ENCODE measurements around the gene CPNE5. TPM values are rescaled to one million over a fixed set of nuclear protein-coding genes. Genes with fewer than 3 reads are reported as not detected.

CPNE5 gene
- total and polyA plus RNA-seq, 9 of the 15 experiments (the other 6 are each of a cell fraction or from before 2014, with no cell fraction given): 0.14 to 1.0 (median 0.46) TPM; not detected in 2

DNA sequence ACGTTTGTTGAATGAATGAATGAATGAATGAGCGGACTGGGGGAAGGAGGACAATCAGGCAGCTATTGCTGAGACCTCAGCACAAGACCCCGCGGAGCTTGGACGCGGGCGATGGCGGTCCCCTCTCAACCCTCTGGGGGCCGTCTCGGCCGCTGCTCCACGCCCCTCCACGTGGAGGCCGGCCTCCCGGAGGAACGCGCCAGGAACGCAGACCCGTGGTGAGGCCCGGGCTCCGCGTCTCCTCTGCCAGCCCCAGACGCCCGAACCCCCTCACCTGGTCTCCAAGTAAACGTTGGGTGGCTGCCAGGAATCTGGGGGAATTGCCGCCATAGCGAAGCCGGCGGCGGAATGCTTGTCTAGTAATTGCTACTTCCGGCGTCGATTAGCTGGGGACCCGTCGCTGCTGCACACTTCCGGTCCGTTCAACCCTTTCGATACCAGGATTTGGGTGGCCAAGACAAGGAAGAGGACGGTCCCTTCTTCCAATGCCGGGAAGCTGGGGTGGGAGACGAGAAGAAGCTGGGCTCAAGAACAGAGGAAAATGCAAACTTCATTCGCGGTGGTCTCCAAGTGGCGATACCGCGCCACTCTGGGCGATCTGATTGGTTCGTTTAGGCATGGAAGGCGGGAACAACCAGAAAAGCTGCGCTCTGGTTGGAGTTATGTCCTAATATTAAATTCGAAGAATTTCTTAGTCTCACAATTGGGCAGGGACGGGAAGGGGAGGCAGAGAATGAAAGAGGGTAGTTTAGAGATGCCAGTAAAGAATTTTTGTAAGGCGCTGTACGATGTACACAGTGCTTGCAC lies 35.4 kb upstream of the CPNE5 start, which contains the start of gene PPIL1 (continued):
- TF ChIP-seq, protein P1, sequence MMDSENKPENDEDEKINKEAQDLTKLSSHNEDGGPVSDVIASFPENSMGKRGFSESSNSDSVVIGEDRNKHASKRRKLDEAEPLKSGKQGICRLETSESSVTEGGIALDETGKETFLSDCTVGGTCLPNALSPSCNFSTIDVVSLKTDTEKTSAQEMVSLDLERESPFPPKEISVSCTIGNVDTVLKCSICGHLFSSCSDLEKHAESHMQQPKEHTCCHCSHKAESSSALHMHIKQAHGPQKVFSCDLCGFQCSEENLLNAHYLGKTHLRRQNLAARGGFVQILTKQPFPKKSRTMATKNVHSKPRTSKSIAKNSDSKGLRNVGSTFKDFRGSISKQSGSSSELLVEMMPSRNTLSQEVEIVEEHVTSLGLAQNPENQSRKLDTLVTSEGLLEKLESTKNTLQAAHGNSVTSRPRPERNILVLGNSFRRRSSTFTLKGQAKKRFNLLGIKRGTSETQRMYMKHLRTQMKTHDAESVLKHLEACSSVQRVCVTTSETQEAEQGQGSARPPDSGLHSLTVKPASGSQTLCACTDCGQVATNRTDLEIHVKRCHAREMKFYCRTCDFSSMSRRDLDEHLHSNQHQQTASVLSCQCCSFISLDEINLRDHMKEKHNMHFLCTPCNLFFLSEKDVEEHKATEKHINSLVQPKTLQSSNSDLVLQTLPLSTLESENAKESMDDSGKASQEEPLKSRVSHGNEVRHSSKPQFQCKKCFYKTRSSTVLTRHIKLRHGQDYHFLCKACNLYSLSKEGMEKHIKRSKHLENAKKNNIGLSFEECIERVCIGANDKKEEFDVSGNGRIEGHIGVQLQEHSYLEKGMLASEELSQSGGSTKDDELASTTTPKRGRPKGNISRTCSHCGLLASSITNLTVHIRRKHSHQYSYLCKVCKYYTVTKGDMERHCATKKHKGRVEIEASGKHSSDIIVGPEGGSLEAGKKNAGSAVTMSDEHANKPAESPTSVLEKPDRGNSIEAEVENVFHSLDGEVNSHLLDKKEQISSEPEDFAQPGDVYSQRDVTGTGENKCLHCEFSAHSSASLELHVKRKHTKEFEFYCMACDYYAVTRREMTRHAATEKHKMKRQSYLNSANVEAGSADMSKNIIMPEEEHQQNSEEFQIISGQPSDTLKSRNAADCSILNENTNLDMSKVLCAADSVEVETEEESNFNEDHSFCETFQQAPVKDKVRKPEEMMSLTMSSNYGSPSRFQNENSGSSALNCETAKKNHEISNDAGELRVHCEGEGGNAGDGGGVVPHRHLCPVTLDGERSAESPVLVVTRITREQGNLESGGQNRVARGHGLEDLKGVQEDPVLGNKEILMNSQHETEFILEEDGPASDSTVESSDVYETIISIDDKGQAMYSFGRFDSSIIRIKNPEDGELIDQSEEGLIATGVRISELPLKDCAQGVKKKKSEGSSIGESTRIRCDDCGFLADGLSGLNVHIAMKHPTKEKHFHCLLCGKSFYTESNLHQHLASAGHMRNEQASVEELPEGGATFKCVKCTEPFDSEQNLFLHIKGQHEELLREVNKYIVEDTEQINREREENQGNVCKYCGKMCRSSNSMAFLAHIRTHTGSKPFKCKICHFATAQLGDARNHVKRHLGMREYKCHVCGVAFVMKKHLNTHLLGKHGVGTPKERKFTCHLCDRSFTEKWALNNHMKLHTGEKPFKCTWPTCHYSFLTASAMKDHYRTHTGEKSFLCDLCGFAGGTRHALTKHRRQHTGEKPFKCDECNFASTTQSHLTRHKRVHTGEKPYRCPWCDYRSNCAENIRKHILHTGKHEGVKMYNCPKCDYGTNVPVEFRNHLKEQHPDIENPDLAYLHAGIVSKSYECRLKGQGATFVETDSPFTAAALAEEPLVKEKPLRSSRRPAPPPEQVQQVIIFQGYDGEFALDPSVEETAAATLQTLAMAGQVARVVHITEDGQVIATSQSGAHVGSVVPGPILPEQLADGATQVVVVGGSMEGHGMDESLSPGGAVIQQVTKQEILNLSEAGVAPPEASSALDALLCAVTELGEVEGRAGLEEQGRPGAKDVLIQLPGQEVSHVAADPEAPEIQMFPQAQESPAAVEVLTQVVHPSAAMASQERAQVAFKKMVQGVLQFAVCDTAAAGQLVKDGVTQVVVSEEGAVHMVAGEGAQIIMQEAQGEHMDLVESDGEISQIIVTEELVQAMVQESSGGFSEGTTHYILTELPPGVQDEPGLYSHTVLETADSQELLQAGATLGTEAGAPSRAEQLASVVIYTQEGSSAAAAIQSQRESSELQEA (IDR thresholded peaks at IDR 0.05; ENCODE audit: low read depth): peak; percentile 37; the same call in 1 of the 2 replicates
- peak; percentile 95 for TF ChIP-seq RB1 (IDR thresholded peaks at IDR 0.05; ENCODE audit: low read depth)
- TF ChIP-seq, protein P2, sequence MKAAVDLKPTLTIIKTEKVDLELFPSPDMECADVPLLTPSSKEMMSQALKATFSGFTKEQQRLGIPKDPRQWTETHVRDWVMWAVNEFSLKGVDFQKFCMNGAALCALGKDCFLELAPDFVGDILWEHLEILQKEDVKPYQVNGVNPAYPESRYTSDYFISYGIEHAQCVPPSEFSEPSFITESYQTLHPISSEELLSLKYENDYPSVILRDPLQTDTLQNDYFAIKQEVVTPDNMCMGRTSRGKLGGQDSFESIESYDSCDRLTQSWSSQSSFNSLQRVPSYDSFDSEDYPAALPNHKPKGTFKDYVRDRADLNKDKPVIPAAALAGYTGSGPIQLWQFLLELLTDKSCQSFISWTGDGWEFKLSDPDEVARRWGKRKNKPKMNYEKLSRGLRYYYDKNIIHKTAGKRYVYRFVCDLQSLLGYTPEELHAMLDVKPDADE (conservative IDR thresholded peaks at IDR 0.05; ENCODE audit: control insufficient read depth, low read depth, low read length): peak; percentile 81
- TF ChIP-seq MBD2 (IDR thresholded peaks at IDR 0.05; ENCODE audit: borderline replicate concordance, low read depth): peak; percentile 44
- no peak for TF ChIP-seq FOXJ3 (CRISPR knock-in tag; IDR thresholded peaks at IDR 0.05)
- TF ChIP-seq RFX7 (CRISPR knock-in tag; IDR thresholded peaks at IDR 0.05): 0 out of 2 replicates have a peak, but pooled peaks have one; percentile 20
- TF ChIP-seq CBX2 (IDR thresholded peaks at IDR 0.05; ENCODE audit: insufficient read depth, low read length, poor library complexity, severe bottlenecking): no peak
- peak; percentile 58; the same call in 1 of the 2 replicates for TF ChIP-seq ESRRA (IDR thresholded peaks at IDR 0.05; ENCODE audit: borderline replicate concordance, low read depth)
- no peak for TF ChIP-seq CCNT2 (IDR thresholded peaks at IDR 0.05; ENCODE audit: borderline replicate concordance, extremely low read depth, insufficient read length, low read depth, low read length)
- no peak for TF ChIP-seq ARHGAP35 (IDR thresholded peaks at IDR 0.05; ENCODE audit: partially characterized antibody)
- no peak for TF ChIP-seq ZKSCAN3 (CRISPR knock-in tag; IDR thresholded peaks at IDR 0.05)
- peak; percentile 22; the same call in 1 of the 2 replicates for TF ChIP-seq ZNF212 (CRISPR knock-in tag; IDR thresholded peaks at IDR 0.05)
- peak; percentile 60; the same call in 1 of the 2 replicates for TF ChIP-seq DMBX1 (CRISPR knock-in tag; IDR thresholded peaks at IDR 0.05; ENCODE audit: borderline replicate concordance)
- TF ChIP-seq ZNF143 (CRISPR knock-in tag; IDR thresholded peaks at IDR 0.05): no peak
- no peak for TF ChIP-seq ZNF140 (CRISPR knock-in tag; IDR thresholded peaks at IDR 0.05)
- TF ChIP-seq SIX5 (IDR thresholded peaks at IDR 0.05; ENCODE audit: borderline replicate concordance in 1 of 2, insufficient read depth in 1 of 2, low read depth in 1 of 2, low read length in 2 of 2): peak; percentile 38 to 43; a peak in 2 of 4 replicates
- TF ChIP-seq PYGO2 (tag; IDR thresholded peaks at IDR 0.05): no peak
- TF ChIP-seq ATF1 (CRISPR knock-in tag; IDR thresholded peaks at IDR 0.05): no peak
- TF ChIP-seq ATF1 (tag; IDR thresholded peaks at IDR 0.05): peak; percentile 92
